Naive thymus-derived CD4-positive, alpha-beta T cell (primary cell): ENCODE results near the gene KCNIP3. TPM values are rescaled to one million over a fixed set of nuclear protein-coding genes. Genes with fewer than 3 reads are reported as not detected.

ENCODE experiments used
- ATAC-seq: fragments of 150-1000 bp; cut with Tn5 transposase; 2 replicates; pipeline ENCODE4 v1.10.0; 2021; ENCODE audit warnings: mild to moderate bottlenecking, moderate library complexity
- CTCF ChIA-PET: fragments of 350-600 bp; sonication (Branson Sonifier 250); formaldehyde crosslinking; loops from one replicate; lab custom pipeline; 2021; ENCODE audit warnings: antibody characterized with exemption; lab: Charles Lee
- POLR2A ChIA-PET: fragments of 350-600 bp; sonication (Branson Sonifier 250); formaldehyde crosslinking; loops from one replicate; lab custom pipeline; 2021; ENCODE audit warnings: antibody characterized with exemption, inconsistent platforms; lab: Charles Lee
- DNase-seq, 9 donors: peaks; one replicate each; pipeline versions ENCODE4 v3.0.0 to v3.0.0-alpha.2; 2020 to 2022; ENCODE audit warnings: mixed read lengths in 1 of 9
- H3K27ac ChIP-seq: one replicate; pipeline ENCODE4 v1.7.0; 2013; ENCODE audit warnings: mild to moderate bottlenecking, low read depth, low read length, moderate library complexity
- H3K27me3 ChIP-seq, 2 donors: one replicate each; pipeline ENCODE4 v1.7.0; 2013; ENCODE audit warnings: low read length in 2 of 2, mild to moderate bottlenecking in 2 of 2, moderate library complexity in 2 of 2; ENCODE audit not compliant: control insufficient read depth in 2 of 2, insufficient read depth in 2 of 2
- H3K36me3 ChIP-seq, 3 experiments: 1 replicate in 2 of 3; 2 replicates in 1 of 3; pipeline ENCODE4 v1.7.0; 2013; ENCODE audit warnings: low read length in 3 of 3, mild to moderate bottlenecking in 3 of 3, moderate library complexity in 1 of 3; ENCODE audit not compliant: insufficient read depth in 3 of 3, control insufficient read depth in 2 of 3
- H3K4me1 ChIP-seq, 2 donors: one replicate each; pipeline ENCODE4 v1.7.0; 2013; ENCODE audit warnings: low read length in 2 of 2, mild to moderate bottlenecking in 2 of 2, moderate library complexity in 1 of 2; ENCODE audit not compliant: control insufficient read depth in 2 of 2, insufficient read depth in 2 of 2
- H3K4me3 ChIP-seq: 2 replicates; pipeline ENCODE4 v1.7.0; 2013; ENCODE audit warnings: mild to moderate bottlenecking, low read length
- H3K9me3 ChIP-seq, 3 experiments: 1 replicate in 2 of 3; 2 replicates in 1 of 3; pipeline ENCODE4 v1.7.0; 2013; ENCODE audit warnings: low read length in 3 of 3; ENCODE audit not compliant: control insufficient read depth in 2 of 3
- H3K27ac Mint-ChIP-seq, 9 donors: one replicate each; pipeline ENCODE4 v1.8.0; 2020 to 2022; ENCODE audit warnings: mixed read lengths in 9 of 9, mild to moderate bottlenecking in 8 of 9, moderate library complexity in 5 of 9, inconsistent platforms in 2 of 9
- H3K27me3 Mint-ChIP-seq, 5 donors: one replicate each; pipeline ENCODE4 v1.8.0; 2021 to 2022; ENCODE audit warnings: mixed read lengths in 5 of 5, mild to moderate bottlenecking in 1 of 5
- H3K36me3 Mint-ChIP-seq, 5 donors: one replicate each; pipeline ENCODE4 v1.8.0; 2020 to 2022; ENCODE audit warnings: mixed read lengths in 5 of 5, mild to moderate bottlenecking in 3 of 5, inconsistent platforms in 1 of 5
- H3K4me1 Mint-ChIP-seq, 7 donors: one replicate each; pipeline ENCODE4 v1.8.0; 2020 to 2022; ENCODE audit warnings: mixed read lengths in 7 of 7, mild to moderate bottlenecking in 3 of 7, inconsistent platforms in 1 of 7
- H3K4me3 Mint-ChIP-seq, 10 donors: one replicate each; pipeline ENCODE4 v1.8.0; 2020 to 2022; ENCODE audit warnings: mild to moderate bottlenecking in 10 of 10, mixed read lengths in 10 of 10, moderate library complexity in 6 of 10, inconsistent platforms in 2 of 10
- H3K9me3 Mint-ChIP-seq, 11 donors: one replicate each; pipeline ENCODE4 v1.8.0; 2020 to 2022; ENCODE audit warnings: mixed read lengths in 11 of 11, mild to moderate bottlenecking in 4 of 11, inconsistent platforms in 1 of 11, moderate library complexity in 1 of 11
- intact Hi-C, 2 donors: fragments of 100-400 bp; cut with micrococcal nuclease; formaldehyde crosslinking; loops; one replicate each; pipeline ENCODE4 v1.15.1; 2023
- polyA plus RNA-seq, 2 donors: library from polyadenylated mRNA; unstranded; fragments of 300-500 nt; fragmentation: Illumina TruSeq; gene quantifications; one replicate each; pipeline ENCODE4 v1.2.3, GENCODE V29; 2021
- total RNA-seq, 6 experiments: library from RNA in 5 of 6; stranded (reverse) in 5 of 6; gene quantifications; 1 replicate in 5 of 6; 2 replicates in 1 of 6; pipeline ENCODE4 v1.2.3 and lab custom pipeline; 2021 to 2026

KCNIP3 gene
- total and polyA plus RNA-seq, 7 experiments from 2014 or later, result 1.0 TPM; not detected in 6

DNA sequence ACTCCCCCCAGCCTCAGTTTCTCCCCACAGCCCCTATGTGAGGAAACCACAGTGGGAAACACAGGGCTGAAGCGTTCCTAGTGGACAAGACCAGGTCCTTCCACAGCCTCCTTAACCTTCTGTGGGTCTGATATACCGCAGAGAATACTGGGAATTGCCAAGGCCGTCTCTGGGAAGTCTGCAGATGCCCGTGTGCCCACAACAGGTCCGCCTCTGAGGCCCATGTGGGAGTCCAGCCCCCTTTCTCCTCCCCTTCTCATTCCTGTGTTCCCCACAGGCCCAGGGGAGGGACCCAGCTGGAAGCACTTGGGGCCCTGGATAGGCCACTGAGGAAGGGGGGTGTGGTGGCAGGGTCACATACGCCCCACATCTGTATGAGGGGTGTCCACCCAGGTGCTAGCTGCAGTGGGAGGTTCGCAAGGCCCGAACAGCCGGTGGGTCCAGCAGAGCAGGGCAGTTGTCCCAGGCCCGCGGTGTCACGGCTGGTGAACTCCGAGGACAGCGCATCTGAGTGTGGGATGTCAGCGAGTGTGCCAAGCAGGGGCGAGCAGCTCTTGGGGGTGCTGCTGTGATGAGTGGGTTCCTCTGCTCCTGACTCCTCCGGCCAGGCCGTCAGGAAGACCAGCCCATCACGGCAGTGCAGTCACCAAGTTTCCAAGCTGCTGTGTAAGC, 2.4 kb upstream of the KCNIP3 start:
- Mint-ChIP-seq H3K9me3 (peaks cover 6 to 29% (median 16%) of the 10 kb centered on the region in 11 donors), H3K27ac (no peak overlapping the region), H3K4me3 (no peak overlapping the region), H3K4me1 (peaks cover 0 to 8% (median 0%) of the 10 kb centered on the region in 7 donors), H3K27me3 (peaks cover 0 to 18% (median 0%) of the 10 kb centered on the region in 5 donors), H3K36me3 (peaks cover 0 to 10% (median 3%) of the 10 kb centered on the region in 5 donors)
- Histone ChIP-seq H3K36me3 (no peaks in the 10 kb centered on the region), H3K27me3 (no peaks in the 10 kb centered on the region), H3K4me3 (no peak overlapping the region), H3K4me1 (no peaks in the 10 kb centered on the region), H3K27ac (no peak overlapping the region), H3K9me3 (peaks cover 0 to 21% (median 0%) of the 10 kb centered on the region in 3 experiments)
- ATAC-seq (no peak), DNase-seq (no peak)
- POLR2A ChIA-PET, result no interaction called here
- intact Hi-C loops, result no loop called here
- CTCF ChIA-PET, result no interaction called here

DNA sequence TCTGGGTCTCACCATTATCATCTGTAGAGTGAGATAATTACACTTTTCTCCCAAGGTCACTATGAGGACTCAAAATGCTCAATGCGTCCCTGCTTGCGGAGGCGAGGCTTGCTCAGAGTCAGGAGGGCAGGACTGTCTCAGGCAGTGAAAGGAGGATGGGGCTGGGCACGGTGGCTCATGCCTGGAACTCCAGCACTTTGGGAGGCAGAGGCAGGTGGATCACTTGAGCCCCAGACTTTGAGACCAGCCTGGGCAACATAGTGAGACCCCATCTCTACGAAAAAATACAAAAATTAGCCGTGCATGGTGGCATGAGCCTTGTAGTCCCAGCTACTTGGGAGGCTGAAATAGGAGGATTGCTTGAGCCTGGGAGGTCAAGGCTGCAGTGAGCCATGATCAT, 1.8 kb upstream of the KCNIP3 start:
- no peak overlapping the region for H3K4me3 ChIP-seq
- peaks cover 4 to 23% (median 12%) of the 10 kb centered on the region in 11 donors for H3K9me3 Mint-ChIP-seq
- no peaks in the 10 kb centered on the region for H3K36me3 ChIP-seq
- ChIA-PET CTCF (no interaction called here), POLR2A (no interaction called here)
- H3K27ac Mint-ChIP-seq, result no peak overlapping the region
- intact Hi-C loops, result no loop called here
- DNase-seq (no peak), ATAC-seq (no peak)
- peaks cover 0 to 4% (median 3%) of the 10 kb centered on the region in 5 donors for H3K36me3 Mint-ChIP-seq
- peaks cover 0 to 8% (median 0%) of the 10 kb centered on the region in 7 donors for H3K4me1 Mint-ChIP-seq
- no peaks in the 10 kb centered on the region for H3K27me3 ChIP-seq
- H3K27ac ChIP-seq, result no peak overlapping the region
- H3K9me3 ChIP-seq, result peaks cover 0 to 16% (median 0%) of the 10 kb centered on the region in 3 experiments
- H3K4me3 Mint-ChIP-seq, result no peak overlapping the region
- peaks cover 0 to 18% (median 0%) of the 10 kb centered on the region in 5 donors for H3K27me3 Mint-ChIP-seq
- no peaks in the 10 kb centered on the region for H3K4me1 ChIP-seq

DNA sequence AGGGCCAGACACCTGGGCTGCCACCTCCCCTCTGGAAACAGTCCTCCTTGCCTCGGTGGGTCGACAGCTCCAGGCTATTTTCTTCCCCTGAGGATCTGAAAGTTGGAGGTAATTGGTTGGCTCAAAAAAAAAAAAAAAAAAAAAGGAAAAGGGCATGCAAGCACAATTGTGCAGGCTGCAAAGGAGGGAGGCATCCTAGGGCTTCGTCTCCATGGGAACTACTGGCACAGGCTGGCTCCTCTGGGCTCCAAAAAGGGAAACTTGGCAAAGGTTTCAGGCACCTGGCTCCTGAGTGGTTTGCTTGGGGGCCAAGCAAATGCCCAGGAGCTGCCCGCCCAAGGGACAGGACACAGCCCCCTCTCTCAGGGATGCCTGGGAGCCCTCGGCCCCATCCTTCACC, 1.1 kb upstream of the KCNIP3 start:
- no peak overlapping the region for H3K27ac Mint-ChIP-seq
- intact Hi-C loops, result no loop called here
- no peak for DNase-seq
- POLR2A ChIA-PET, result no interaction called here
- H3K27me3 Mint-ChIP-seq, result peaks cover 0 to 18% (median 0%) of the 10 kb centered on the region in 5 donors
- peaks cover 0 to 8% (median 0%) of the 10 kb centered on the region in 7 donors for H3K4me1 Mint-ChIP-seq
- no peak overlapping the region for H3K4me3 Mint-ChIP-seq
- CTCF ChIA-PET, result no interaction called here
- Histone ChIP-seq H3K36me3 (no peaks in the 10 kb centered on the region), H3K27me3 (no peaks in the 10 kb centered on the region), H3K9me3 (peaks cover 0 to 12% (median 0%) of the 10 kb centered on the region in 3 experiments), H3K4me1 (no peaks in the 10 kb centered on the region), H3K4me3 (no peak overlapping the region), H3K27ac (no peak overlapping the region)
- ATAC-seq, result no peak
- peaks cover 0 to 3% (median 0%) of the 10 kb centered on the region in 5 donors for H3K36me3 Mint-ChIP-seq
- peaks cover 1 to 16% (median 6%) of the 10 kb centered on the region in 11 donors for H3K9me3 Mint-ChIP-seq

DNA sequence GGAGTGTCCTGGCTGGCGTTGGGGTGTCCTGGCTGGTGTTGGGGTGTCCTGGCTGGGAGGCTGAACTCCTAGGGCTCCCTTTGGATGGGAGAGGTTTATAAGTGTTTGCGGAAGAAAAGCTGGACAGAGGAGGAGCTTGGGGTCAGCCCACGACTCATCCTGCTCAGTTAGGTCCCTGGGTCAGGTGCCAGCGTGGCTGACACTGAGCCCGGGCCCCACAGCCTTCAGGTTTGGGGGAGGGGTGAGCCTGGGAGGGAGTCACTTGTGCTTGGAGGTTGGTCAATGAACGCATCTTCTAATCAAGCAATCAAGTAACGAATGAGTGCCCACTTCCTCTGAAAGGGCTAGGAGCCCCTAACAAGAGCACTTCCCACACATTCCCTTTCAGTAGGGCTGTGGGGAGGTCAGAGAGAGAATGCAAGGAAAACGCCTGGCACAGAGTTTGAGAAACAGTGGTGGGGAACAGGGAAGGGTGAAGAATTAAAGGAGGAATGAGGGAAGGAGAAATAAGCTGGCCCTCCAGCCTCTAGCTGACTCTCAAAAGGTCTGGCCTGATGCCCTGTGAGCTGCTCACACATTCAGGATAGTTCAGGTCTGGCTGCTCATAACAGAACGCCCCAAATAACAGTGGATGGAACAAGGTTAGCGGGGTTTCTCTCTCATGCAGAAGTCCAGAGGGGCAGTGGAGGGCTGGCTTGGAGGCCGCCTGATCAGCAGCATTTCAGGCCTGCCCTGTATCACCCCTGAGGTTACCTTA, 670 bp downstream of the KCNIP3 start:
- ATAC-seq (no peak), DNase-seq (no peak)
- Histone ChIP-seq H3K4me3 (no peak overlapping the region), H3K36me3 (no peaks in the 10 kb centered on the region), H3K4me1 (no peaks in the 10 kb centered on the region), H3K27me3 (no peaks in the 10 kb centered on the region), H3K27ac (no peak overlapping the region), H3K9me3 (peaks cover 0 to 2% (median 0%) of the 10 kb centered on the region in 3 experiments)
- no peaks in the 10 kb centered on the region for H3K36me3 Mint-ChIP-seq
- H3K27me3 Mint-ChIP-seq, result peaks cover 0 to 18% (median 0%) of the 10 kb centered on the region in 5 donors
- intact Hi-C loops, result no loop called here
- peaks cover 0 to 8% (median 0%) of the 10 kb centered on the region in 7 donors for H3K4me1 Mint-ChIP-seq
- POLR2A ChIA-PET, result no interaction called here
- H3K27ac Mint-ChIP-seq, result no peak overlapping the region
- CTCF ChIA-PET, result no interaction called here
- no peaks in the 10 kb centered on the region for H3K9me3 Mint-ChIP-seq
- H3K4me3 Mint-ChIP-seq, result peak overlapping the region in 1 of 10 donors; percentile 48

DNA sequence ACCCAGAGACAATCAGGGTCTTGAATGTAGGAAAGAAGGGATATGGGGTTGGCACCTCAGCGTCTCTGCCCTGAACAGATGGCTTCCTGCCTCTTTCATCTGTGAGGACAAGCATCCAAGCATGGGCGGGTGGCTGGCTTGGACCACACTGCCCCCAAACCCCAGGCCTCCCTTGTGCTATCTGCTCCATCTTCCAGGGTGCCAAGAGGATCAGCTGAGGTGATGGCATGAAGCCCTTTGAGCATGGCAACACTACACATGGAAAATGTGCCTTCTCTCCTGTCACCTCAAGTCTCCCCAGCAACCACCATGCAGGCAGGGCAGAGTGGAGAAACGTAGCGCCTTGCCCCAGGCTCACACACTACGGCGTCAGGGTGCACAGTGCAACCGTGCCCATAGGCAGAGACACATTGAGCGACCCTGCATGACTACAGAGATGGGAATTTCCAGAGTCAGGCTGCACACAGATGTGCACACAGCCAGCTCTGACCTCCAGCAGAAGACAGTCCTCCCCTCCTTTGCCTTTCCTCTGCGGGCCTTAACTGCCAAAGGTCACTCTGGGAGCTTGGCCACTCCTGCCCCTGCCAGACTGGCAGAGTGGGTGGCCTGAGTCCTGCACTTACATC, 1.5 kb downstream of the KCNIP3 start:
- Histone ChIP-seq H3K36me3 (no peaks in the 10 kb centered on the region), H3K4me1 (no peaks in the 10 kb centered on the region), H3K9me3 (no peaks in the 10 kb centered on the region), H3K4me3 (no peak overlapping the region), H3K27ac (no peak overlapping the region), H3K27me3 (no peaks in the 10 kb centered on the region)
- H3K36me3 Mint-ChIP-seq, result no peaks in the 10 kb centered on the region
- peaks cover 0 to 8% (median 0%) of the 10 kb centered on the region in 7 donors for H3K4me1 Mint-ChIP-seq
- no peaks in the 10 kb centered on the region for H3K9me3 Mint-ChIP-seq
- POLR2A ChIA-PET, result no interaction called here
- no peak overlapping the region for H3K4me3 Mint-ChIP-seq
- CTCF ChIA-PET, result no interaction called here
- DNase-seq (no peak), ATAC-seq (no peak)
- H3K27ac Mint-ChIP-seq, result no peak overlapping the region
- intact Hi-C loops, result no loop called here
- H3K27me3 Mint-ChIP-seq, result peaks cover 0 to 18% (median 0%) of the 10 kb centered on the region in 5 donors

DNA sequence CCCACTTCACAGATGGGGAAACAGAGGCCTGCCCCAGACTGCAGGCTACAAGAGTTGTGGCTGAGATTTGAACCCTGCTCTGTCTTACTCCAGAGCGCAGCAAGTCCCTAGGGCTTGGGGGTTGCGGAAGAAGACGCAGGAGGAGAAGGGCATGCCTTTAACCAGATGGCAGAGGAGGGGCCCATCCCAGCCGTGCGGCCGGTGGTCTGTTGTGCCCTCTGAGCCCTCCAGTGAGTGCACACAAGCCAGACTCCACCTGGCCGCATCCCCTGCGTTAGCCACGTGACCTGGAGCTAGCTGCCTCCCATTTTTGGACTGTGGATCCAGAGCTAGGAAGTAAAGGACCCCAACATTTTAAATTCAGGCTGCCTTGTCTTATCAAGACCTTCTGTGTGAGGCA, 2.8 kb downstream of the KCNIP3 start:
- CTCF ChIA-PET, result no interaction called here
- no peak overlapping the region for H3K27ac Mint-ChIP-seq
- peaks cover 0 to 18% (median 0%) of the 10 kb centered on the region in 5 donors for H3K27me3 Mint-ChIP-seq
- no peaks in the 10 kb centered on the region for H3K36me3 Mint-ChIP-seq
- no peak for DNase-seq
- H3K4me3 ChIP-seq, result no peak overlapping the region
- intact Hi-C loops, result no loop called here
- H3K9me3 Mint-ChIP-seq, result no peaks in the 10 kb centered on the region
- H3K36me3 ChIP-seq, result no peaks in the 10 kb centered on the region
- POLR2A ChIA-PET, result no interaction called here
- ATAC-seq, result no peak
- H3K27me3 ChIP-seq, result no peaks in the 10 kb centered on the region
- H3K4me1 Mint-ChIP-seq, result peaks cover 0 to 8% (median 0%) of the 10 kb centered on the region in 7 donors
- H3K4me1 ChIP-seq, result no peaks in the 10 kb centered on the region
- no peaks in the 10 kb centered on the region for H3K9me3 ChIP-seq
- H3K4me3 Mint-ChIP-seq, result no peak overlapping the region
- H3K27ac ChIP-seq, result no peak overlapping the region
